Measurements from ENCODE around the gene NCKAP5.

NCKAP5 gene

GRCh38 chr2:132716954-132717353 lies 851.3 kb downstream of the NCKAP5 start:
- no peak overlapping the region for H2BK15ac ChIP-seq (ENCODE audit: low read length)
- no peak for DNase-seq (ENCODE audit: low spot score)
- H3K4me2 ChIP-seq (ENCODE audit: insufficient read depth, low read length, poor library complexity, severe bottlenecking): no peak overlapping the region
- peaks cover under 1 to 8% of the 10 kb centered on the region in 2 donors for H3K4me1 ChIP-seq (ENCODE audit: control insufficient read depth in 2 of 2, insufficient read depth in 1 of 2, low read depth in 1 of 2, low read length in 2 of 2)
- H3K9ac ChIP-seq (ENCODE audit: low read depth, low read length, poor library complexity): no peak overlapping the region
- WGBS, 2 donors (ENCODE audit: extremely low coverage in 2 of 2, insufficient read length in 2 of 2, insufficient replicate concordance in 1 of 2): no CpG with 5 or more reads among the region's 2 CpGs
- no peaks in the 10 kb centered on the region for H3K27me3 ChIP-seq (ENCODE audit: control insufficient read depth in 3 of 3, insufficient read depth in 3 of 3, low read depth in 1 of 3, low read length in 3 of 3)
- H2AFZ ChIP-seq (ENCODE audit: low read length): no peak overlapping the region
- peaks cover 0 to 95% of the 10 kb centered on the region in 2 donors for H3K36me3 ChIP-seq (replicated peaks in 1 of 2; ENCODE audit: control insufficient read depth in 2 of 2, insufficient read depth in 2 of 2, low read length in 2 of 2)
- H3K4ac ChIP-seq (ENCODE audit: low read length): no peak overlapping the region
- H4K91ac ChIP-seq (ENCODE audit: low read depth, low read length, poor library complexity): no peak overlapping the region
- no peaks in the 10 kb centered on the region for H3K9me3 ChIP-seq (replicated peaks in 1 of 2; ENCODE audit: control insufficient read depth in 2 of 2, insufficient read depth in 1 of 2, low read depth in 1 of 2, low read length in 2 of 2)
- H3K27ac ChIP-seq (replicated peaks; ENCODE audit: low read length): no peak overlapping the region
- no peak overlapping the region for H3K14ac ChIP-seq (ENCODE audit: low read length)
- no peak overlapping the region for H2BK5ac ChIP-seq (ENCODE audit: low read length)
- H2AK5ac ChIP-seq (ENCODE audit: low read depth, low read length): no peak overlapping the region
- H4K8ac ChIP-seq (ENCODE audit: low read depth, low read length): no peak overlapping the region
- no peak overlapping the region for H3K4me3 ChIP-seq (ENCODE audit: low read length in 2 of 2)
- H3K18ac ChIP-seq (ENCODE audit: low read length): no peak overlapping the region
- H2BK12ac ChIP-seq (ENCODE audit: low read length): no peak overlapping the region
- H2BK120ac ChIP-seq (ENCODE audit: low read depth, low read length): no peak overlapping the region
- no peak overlapping the region for H3K23ac ChIP-seq (ENCODE audit: low read depth, low read length, poor library complexity)
- no peaks in the 10 kb centered on the region for H3K79me1 ChIP-seq (ENCODE audit: low read depth, low read length)

- no peak overlapping the region for H3K27ac ChIP-seq (replicated peaks; ENCODE audit: low read length)
- no peaks in the 10 kb centered on the region for H3K9me3 ChIP-seq (replicated peaks in 1 of 2; ENCODE audit: control insufficient read depth in 2 of 2, insufficient read depth in 1 of 2, low read depth in 1 of 2, low read length in 2 of 2)
- H2BK15ac ChIP-seq (ENCODE audit: low read length): no peak overlapping the region
- no peaks in the 10 kb centered on the region for H3K27me3 ChIP-seq (ENCODE audit: control insufficient read depth in 3 of 3, insufficient read depth in 3 of 3, low read depth in 1 of 3, low read length in 3 of 3)
- no peak overlapping the region for H3K23ac ChIP-seq (ENCODE audit: low read depth, low read length, poor library complexity)
- H2BK5ac ChIP-seq (ENCODE audit: low read length): no peak overlapping the region
- H3K79me1 ChIP-seq (ENCODE audit: low read depth, low read length): no peaks in the 10 kb centered on the region
- WGBS, 2 donors (ENCODE audit: extremely low coverage in 2 of 2, insufficient read length in 2 of 2, insufficient replicate concordance in 1 of 2): no CpG with 5 or more reads among the region's 7 CpGs
- no peak overlapping the region for H4K8ac ChIP-seq (ENCODE audit: low read depth, low read length)
- H3K4me2 ChIP-seq (ENCODE audit: insufficient read depth, low read length, poor library complexity, severe bottlenecking): no peak overlapping the region
- H3K18ac ChIP-seq (ENCODE audit: low read length): no peak overlapping the region
- H2AK5ac ChIP-seq (ENCODE audit: low read depth, low read length): no peak overlapping the region
- H3K36me3 ChIP-seq (replicated peaks in 1 of 2; ENCODE audit: control insufficient read depth in 2 of 2, insufficient read depth in 2 of 2, low read length in 2 of 2): peaks cover 0 to 88% of the 10 kb centered on the region in 2 donors
- H3K9ac ChIP-seq (ENCODE audit: low read depth, low read length, poor library complexity): no peak overlapping the region
- no peak for DNase-seq (ENCODE audit: low spot score)
- H3K4me3 ChIP-seq (ENCODE audit: low read length in 2 of 2): no peak overlapping the region
- H2AFZ ChIP-seq (ENCODE audit: low read length): no peak overlapping the region
- no peak overlapping the region for H3K4ac ChIP-seq (ENCODE audit: low read length)
- peaks cover 3 to 8% of the 10 kb centered on the region in 2 donors for H3K4me1 ChIP-seq (ENCODE audit: control insufficient read depth in 2 of 2, insufficient read depth in 1 of 2, low read depth in 1 of 2, low read length in 2 of 2)
- no peak overlapping the region for H2BK120ac ChIP-seq (ENCODE audit: low read depth, low read length)
- H3K14ac ChIP-seq (ENCODE audit: low read length): no peak overlapping the region
- H2BK12ac ChIP-seq (ENCODE audit: low read length): no peak overlapping the region
- H4K91ac ChIP-seq (ENCODE audit: low read depth, low read length, poor library complexity): no peak overlapping the region
These were observed 852.6 kb downstream of the NCKAP5 start for GRCh38 chr2:132715386-132716351.

GRCh38 chr2:132703396-132703795 lies 864.9 kb downstream of the NCKAP5 start:
- H3K27ac ChIP-seq (replicated peaks; ENCODE audit: low read length): no peak overlapping the region
- no peak overlapping the region for H3K23ac ChIP-seq (ENCODE audit: low read depth, low read length, poor library complexity)
- H3K36me3 ChIP-seq (replicated peaks in 1 of 2; ENCODE audit: control insufficient read depth in 2 of 2, insufficient read depth in 2 of 2, low read length in 2 of 2): peaks cover 0 to 47% of the 10 kb centered on the region in 2 donors
- no peaks in the 10 kb centered on the region for H3K9me3 ChIP-seq (replicated peaks in 1 of 2; ENCODE audit: control insufficient read depth in 2 of 2, insufficient read depth in 1 of 2, low read depth in 1 of 2, low read length in 2 of 2)
- H2BK12ac ChIP-seq (ENCODE audit: low read length): no peak overlapping the region
- H3K4me3 ChIP-seq (ENCODE audit: low read length in 2 of 2): no peak overlapping the region
- no peak overlapping the region for H4K91ac ChIP-seq (ENCODE audit: low read depth, low read length, poor library complexity)
- H3K4ac ChIP-seq (ENCODE audit: low read length): no peak overlapping the region
- no peaks in the 10 kb centered on the region for H3K27me3 ChIP-seq (ENCODE audit: control insufficient read depth in 3 of 3, insufficient read depth in 3 of 3, low read depth in 1 of 3, low read length in 3 of 3)
- WGBS, 2 donors (ENCODE audit: extremely low coverage in 2 of 2, insufficient read length in 2 of 2, insufficient replicate concordance in 1 of 2): no CpG with 5 or more reads among the region's 4 CpGs
- no peak overlapping the region for H2BK15ac ChIP-seq (ENCODE audit: low read length)
- no peak overlapping the region for H2AK5ac ChIP-seq (ENCODE audit: low read depth, low read length)
- no peak overlapping the region for H3K4me2 ChIP-seq (ENCODE audit: insufficient read depth, low read length, poor library complexity, severe bottlenecking)
- peaks cover under 1 to 1% of the 10 kb centered on the region in 2 donors for H3K4me1 ChIP-seq (ENCODE audit: control insufficient read depth in 2 of 2, insufficient read depth in 1 of 2, low read depth in 1 of 2, low read length in 2 of 2)
- H2AFZ ChIP-seq (ENCODE audit: low read length): no peak overlapping the region
- DNase-seq (ENCODE audit: low spot score): no peak
- H3K18ac ChIP-seq (ENCODE audit: low read length): no peak overlapping the region
- no peak overlapping the region for H4K8ac ChIP-seq (ENCODE audit: low read depth, low read length)
- H3K9ac ChIP-seq (ENCODE audit: low read depth, low read length, poor library complexity): no peak overlapping the region
- no peak overlapping the region for H3K14ac ChIP-seq (ENCODE audit: low read length)
- no peak overlapping the region for H2BK5ac ChIP-seq (ENCODE audit: low read length)
- no peak overlapping the region for H2BK120ac ChIP-seq (ENCODE audit: low read depth, low read length)
- H3K79me1 ChIP-seq (ENCODE audit: low read depth, low read length): no peaks in the 10 kb centered on the region

GRCh38 chr2:132701810-132702209 lies 866.5 kb downstream of the NCKAP5 start:
- H4K8ac ChIP-seq (ENCODE audit: low read depth, low read length): no peak overlapping the region
- H3K4me3 ChIP-seq (ENCODE audit: low read length in 2 of 2): no peak overlapping the region
- H3K4me1 ChIP-seq (ENCODE audit: control insufficient read depth in 2 of 2, insufficient read depth in 1 of 2, low read depth in 1 of 2, low read length in 2 of 2): peaks cover 0 to 7% of the 10 kb centered on the region in 2 donors
- H2AFZ ChIP-seq (ENCODE audit: low read length): no peak overlapping the region
- H3K23ac ChIP-seq (ENCODE audit: low read depth, low read length, poor library complexity): no peak overlapping the region
- no peak overlapping the region for H3K27ac ChIP-seq (replicated peaks; ENCODE audit: low read length)
- no CpG with 5 or more reads among the region's 2 CpGs for WGBS, 2 donors (ENCODE audit: extremely low coverage in 2 of 2, insufficient read length in 2 of 2, insufficient replicate concordance in 1 of 2)
- H3K79me1 ChIP-seq (ENCODE audit: low read depth, low read length): no peaks in the 10 kb centered on the region
- no peaks in the 10 kb centered on the region for H3K9me3 ChIP-seq (replicated peaks in 1 of 2; ENCODE audit: control insufficient read depth in 2 of 2, insufficient read depth in 1 of 2, low read depth in 1 of 2, low read length in 2 of 2)
- no peak overlapping the region for H2BK120ac ChIP-seq (ENCODE audit: low read depth, low read length)
- H3K9ac ChIP-seq (ENCODE audit: low read depth, low read length, poor library complexity): no peak overlapping the region
- no peak for DNase-seq (ENCODE audit: low spot score)
- no peak overlapping the region for H3K4ac ChIP-seq (ENCODE audit: low read length)
- no peaks in the 10 kb centered on the region for H3K27me3 ChIP-seq (ENCODE audit: control insufficient read depth in 3 of 3, insufficient read depth in 3 of 3, low read depth in 1 of 3, low read length in 3 of 3)
- H3K18ac ChIP-seq (ENCODE audit: low read length): no peak overlapping the region
- H4K91ac ChIP-seq (ENCODE audit: low read depth, low read length, poor library complexity): no peak overlapping the region
- H2BK5ac ChIP-seq (ENCODE audit: low read length): no peak overlapping the region
- no peak overlapping the region for H2AK5ac ChIP-seq (ENCODE audit: low read depth, low read length)
- H2BK15ac ChIP-seq (ENCODE audit: low read length): no peak overlapping the region
- no peak overlapping the region for H2BK12ac ChIP-seq (ENCODE audit: low read length)
- no peak overlapping the region for H3K14ac ChIP-seq (ENCODE audit: low read length)
- H3K4me2 ChIP-seq (ENCODE audit: insufficient read depth, low read length, poor library complexity, severe bottlenecking): no peak overlapping the region
- peaks cover 0 to 32% of the 10 kb centered on the region in 2 donors for H3K36me3 ChIP-seq (replicated peaks in 1 of 2; ENCODE audit: control insufficient read depth in 2 of 2, insufficient read depth in 2 of 2, low read length in 2 of 2)
